ENCODE data around the gene TSPAN3. TPM values are rescaled to one million over a fixed set of nuclear protein-coding genes. Genes with fewer than 3 reads are reported as not detected.

The TSPAN3 gene
- total RNA-seq, 1 donor from 2014 or later: 113 TPM

GRCh38 chr15:77009176-77009575 is 61.7 kb downstream of the TSPAN3 start:
- no peaks in the 10 kb centered on the region for H3K9me3 Mint-ChIP-seq
- CTCF ChIA-PET: no interaction called here
- H3K4me1 Mint-ChIP-seq: peaks cover 62% of the 10 kb centered on the region
- DNase-seq: no peak
- H3K27ac Mint-ChIP-seq: no peak overlapping the region
- H3K36me3 Mint-ChIP-seq (ENCODE audit: low read depth): peaks cover 14% of the 10 kb centered on the region
- intact Hi-C loops (cut with micrococcal nuclease): no loop called here
- H3K27me3 Mint-ChIP-seq: no peaks in the 10 kb centered on the region
- H3K4me3 Mint-ChIP-seq: no peak overlapping the region
- no peak for ATAC-seq (ENCODE audit: low read depth)
- TF ChIP-seq, protein P1, sequence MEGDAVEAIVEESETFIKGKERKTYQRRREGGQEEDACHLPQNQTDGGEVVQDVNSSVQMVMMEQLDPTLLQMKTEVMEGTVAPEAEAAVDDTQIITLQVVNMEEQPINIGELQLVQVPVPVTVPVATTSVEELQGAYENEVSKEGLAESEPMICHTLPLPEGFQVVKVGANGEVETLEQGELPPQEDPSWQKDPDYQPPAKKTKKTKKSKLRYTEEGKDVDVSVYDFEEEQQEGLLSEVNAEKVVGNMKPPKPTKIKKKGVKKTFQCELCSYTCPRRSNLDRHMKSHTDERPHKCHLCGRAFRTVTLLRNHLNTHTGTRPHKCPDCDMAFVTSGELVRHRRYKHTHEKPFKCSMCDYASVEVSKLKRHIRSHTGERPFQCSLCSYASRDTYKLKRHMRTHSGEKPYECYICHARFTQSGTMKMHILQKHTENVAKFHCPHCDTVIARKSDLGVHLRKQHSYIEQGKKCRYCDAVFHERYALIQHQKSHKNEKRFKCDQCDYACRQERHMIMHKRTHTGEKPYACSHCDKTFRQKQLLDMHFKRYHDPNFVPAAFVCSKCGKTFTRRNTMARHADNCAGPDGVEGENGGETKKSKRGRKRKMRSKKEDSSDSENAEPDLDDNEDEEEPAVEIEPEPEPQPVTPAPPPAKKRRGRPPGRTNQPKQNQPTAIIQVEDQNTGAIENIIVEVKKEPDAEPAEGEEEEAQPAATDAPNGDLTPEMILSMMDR (IDR thresholded peaks at IDR 0.05): no peak
- POLR2A ChIA-PET: interaction anchor here (1.3 to 1.6 kb wide), 2 partner anchors 11 to 14 kb away, joined by 3 read pairs; partner anchors contain the start of gene PSTPIP1

DNA sequence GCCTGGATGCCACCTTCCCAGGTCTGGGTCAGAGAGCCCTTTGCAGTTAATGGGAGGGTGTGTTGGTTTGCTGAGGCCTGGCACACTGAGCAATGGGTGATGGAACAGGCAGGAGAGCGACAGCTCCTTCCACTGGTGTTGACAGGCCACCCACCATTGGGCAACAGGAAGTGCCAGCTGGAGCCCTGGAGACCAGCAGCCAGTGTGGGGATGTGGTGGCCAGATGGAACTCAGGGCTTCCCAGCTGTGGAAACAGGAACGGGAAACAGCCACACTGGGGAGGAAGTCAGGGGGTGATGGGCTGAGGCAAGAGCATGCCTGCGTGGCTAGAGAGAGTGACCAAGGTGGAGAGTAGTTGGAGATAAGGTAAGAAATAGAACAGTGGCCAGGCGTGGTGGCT is 66.7 kb downstream of the TSPAN3 start:
- ATAC-seq (ENCODE audit: low read depth) (no peak), DNase-seq (no peak)
- peaks cover 54% of the 10 kb centered on the region for H3K4me1 Mint-ChIP-seq
- no peaks in the 10 kb centered on the region for H3K9me3 Mint-ChIP-seq
- H3K4me3 Mint-ChIP-seq: no peak overlapping the region
- ChIA-PET CTCF (no interaction called here), POLR2A (interaction anchor here (0.6 to 2.9 kb wide), 3 partner anchors 9 to 31 kb away, joined by 3 to 10 read pairs (median 3); partner anchors contain the start of gene PSTPIP1)
- H3K36me3 Mint-ChIP-seq (ENCODE audit: low read depth): peaks cover 17% of the 10 kb centered on the region
- TF ChIP-seq, protein P1 (IDR thresholded peaks at IDR 0.05): no peak
- no peaks in the 10 kb centered on the region for H3K27me3 Mint-ChIP-seq
- H3K27ac Mint-ChIP-seq: no peak overlapping the region
- intact Hi-C loops (cut with micrococcal nuclease): no loop called here

- DNase-seq (no peak), ATAC-seq (ENCODE audit: low read depth) (peak; percentile 89)
- Mint-ChIP-seq H3K9me3 (no peaks in the 10 kb centered on the region), H3K27me3 (no peaks in the 10 kb centered on the region), H3K4me1 (peaks cover 53% of the 10 kb centered on the region), H3K4me3 (peak overlapping the region; percentile 73), H3K36me3 (ENCODE audit: low read depth) (peaks cover 21% of the 10 kb centered on the region), H3K27ac (peak overlapping the region; percentile 81)
- ChIA-PET POLR2A (interaction anchor here (0.8 to 2.9 kb wide), 3 partner anchors 8 to 12 kb away, joined by 3 to 10 read pairs (median 4); partner anchors contain the start of gene PSTPIP1), CTCF (interaction anchor here (0.8 kb wide), 1 partner anchor 540 kb away, joined by 3 read pairs; no protein-coding TSS in a partner anchor)
- intact Hi-C loops (cut with micrococcal nuclease): loop anchor here (1.0 to 2.0 kb wide), 2 partner anchors 8 to 14 kb away; no protein-coding TSS in a partner anchor
- TF ChIP-seq, protein P1 (IDR thresholded peaks at IDR 0.05): no peak
Measured at GRCh38 chr15:77002954-77003912, 67.7 kb downstream of the TSPAN3 start.

DNA sequence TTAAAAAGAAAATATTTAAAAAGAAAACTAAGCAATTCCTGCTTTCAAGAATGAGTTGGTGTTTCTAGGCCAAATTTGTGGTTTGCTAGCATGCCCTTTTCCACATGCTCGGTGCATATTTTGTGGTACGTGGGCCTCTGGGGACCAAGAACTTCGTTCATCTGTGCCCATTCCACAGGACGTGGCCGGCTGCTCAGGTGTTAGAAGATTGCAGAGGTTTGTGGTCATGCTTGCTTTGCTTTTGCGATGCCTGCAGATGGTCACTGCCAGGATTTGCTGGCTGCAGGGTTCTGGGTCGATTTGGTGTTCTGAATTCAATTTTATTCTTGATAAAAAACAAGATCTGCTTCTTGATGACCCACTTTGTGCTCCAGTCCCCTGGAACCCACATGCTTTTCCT is 68.5 kb downstream of the TSPAN3 start:
- TF ChIP-seq, protein P1 (IDR thresholded peaks at IDR 0.05): no peak
- Mint-ChIP-seq H3K4me1 (peaks cover 60% of the 10 kb centered on the region), H3K27me3 (no peaks in the 10 kb centered on the region), H3K9me3 (no peaks in the 10 kb centered on the region), H3K27ac (peak overlapping the region; percentile 81), H3K4me3 (peak overlapping the region; percentile 73), H3K36me3 (ENCODE audit: low read depth) (peaks cover 23% of the 10 kb centered on the region)
- DNase-seq (no peak), ATAC-seq (ENCODE audit: low read depth) (peak; percentile 19)
- intact Hi-C loops (cut with micrococcal nuclease): loop anchor here (2.0 kb wide), 1 partner anchor 14 kb away; no protein-coding TSS in a partner anchor
- POLR2A ChIA-PET: no interaction called here
- CTCF ChIA-PET: interaction anchor here (0.8 kb wide), 1 partner anchor 541 kb away, joined by 3 read pairs; no protein-coding TSS in a partner anchor

- H3K27ac Mint-ChIP-seq: peak overlapping the region; percentile 81
- CTCF ChIA-PET: no interaction called here
- TF ChIP-seq, protein P1 (IDR thresholded peaks at IDR 0.05): no peak
- no peak for ATAC-seq (ENCODE audit: low read depth)
- peaks cover 64% of the 10 kb centered on the region for H3K4me1 Mint-ChIP-seq
- no peaks in the 10 kb centered on the region for H3K27me3 Mint-ChIP-seq
- H3K36me3 Mint-ChIP-seq (ENCODE audit: low read depth): peaks cover 23% of the 10 kb centered on the region
- no peak for DNase-seq
- no peaks in the 10 kb centered on the region for H3K9me3 Mint-ChIP-seq
- POLR2A ChIA-PET: no interaction called here
- intact Hi-C loops (cut with micrococcal nuclease): loop anchor here (2.0 kb wide), 1 partner anchor 13 kb away; no protein-coding TSS in a partner anchor
- H3K4me3 Mint-ChIP-seq: peak overlapping the region; percentile 15
Measured at GRCh38 chr15:77001966-77002365, 68.9 kb downstream of the TSPAN3 start.

All from activated B cell treated with CpG ODN at 0.5 μM for 24 hours (primary cell).